ENCODE data around the gene SCAPER.

GRCh38 chr15:76913737-76914136, 8.6 kb upstream of the SCAPER start:
- TF ChIP-seq POLR2A (IDR thresholded peaks at IDR 0.05; ENCODE audit: low read length) (no peak), GATA1 (IDR thresholded peaks at IDR 0.05; ENCODE audit: low read depth, low read length) (no peak)
